K562 (cell line): ENCODE measurements around the gene SLC19A1. TPM values are rescaled to one million over a fixed set of nuclear protein-coding genes. Genes with fewer than 3 reads are reported as not detected.
A peak's percentile ranks its signal among the peaks of the same experiment; 100 is the strongest.

ENCODE experiments used
- ARID1B ChIP-seq: fragments of 450-650 bp; IDR thresholded peaks from 2 replicates; pipeline ENCODE4 v1.6.1; 2016; ENCODE audit warnings: antibody characterized with exemption, mild to moderate bottlenecking, inconsistent platforms
- BCL6 ChIP-seq: fragments of 250-450 bp; sonication (Bioruptor Pico); IDR thresholded peaks from 2 replicates; pipeline ENCODE4 v1.4.0; 2020
- ELF2 ChIP-seq: fragments of 250-450 bp; sonication (Bioruptor Pico); IDR thresholded peaks from 2 replicates; pipeline ENCODE4 v1.5.0; 2021; ENCODE audit warnings: mild to moderate bottlenecking
- ETV6 ChIP-seq, 3 experiments: fragments of 150-350 bp in 1 of 3; sonication (generic) in 1 of 3; formaldehyde crosslinking in 1 of 3; IDR thresholded peaks; 2 replicates each; pipeline versions ENCODE4 v1.6.1 to v1.8.0; 2014 to 2022; ENCODE audit warnings: borderline replicate concordance in 2 of 3, low read depth in 2 of 3, antibody characterized with exemption in 1 of 3, low read length in 1 of 3, mild to moderate bottlenecking in 1 of 3, missing genetic modification reagents in 1 of 3
- FIP1L1 ChIP-seq: fragments of 200-400 bp; formaldehyde crosslinking; IDR thresholded peaks from 2 replicates; pipeline ENCODE4 v1.6.1; 2018; ENCODE audit warnings: mild to moderate bottlenecking, low read depth, low read length; ENCODE audit not compliant: poor library complexity, severe bottlenecking
- FUS ChIP-seq: fragments of 200-400 bp; formaldehyde crosslinking; optimal IDR thresholded peaks from 2 replicates; pipeline ENCODE3; 2017; ENCODE audit warnings: low read depth, low read length
- KLF1 ChIP-seq: fragments of 450-650 bp; IDR thresholded peaks from 2 replicates; pipeline ENCODE4 v1.6.1; 2016; ENCODE audit warnings: missing genetic modification characterization, missing compliant biosample characterization
- NFE2L1 ChIP-seq: fragments of 450-650 bp; IDR thresholded peaks from 2 replicates; pipeline ENCODE4 v1.6.1; 2016; ENCODE audit warnings: missing genetic modification characterization, low read depth, mild to moderate bottlenecking, missing compliant biosample characterization, moderate library complexity, borderline replicate concordance
- POLR3G ChIP-seq: IDR thresholded peaks from 2 replicates; pipeline ENCODE4 v1.6.1; 2011; ENCODE audit not compliant: insufficient read length, insufficient replicate concordance; ENCODE audit errors: extremely low read depth
- TEAD2 ChIP-seq: fragments of 450-650 bp; IDR thresholded peaks from 2 replicates; pipeline ENCODE4 v1.6.1; 2016; ENCODE audit warnings: missing genetic modification characterization, control low read depth, missing compliant biosample characterization
- YY1 ChIP-seq, 3 experiments: IDR thresholded peaks; 2 replicates each; pipeline ENCODE4 v1.6.1; 2011; ENCODE audit warnings: low read length in 2 of 3, mild to moderate bottlenecking in 2 of 3, moderate library complexity in 2 of 3, borderline replicate concordance in 1 of 3, control low read depth in 1 of 3, low read depth in 1 of 3; ENCODE audit not compliant: insufficient read depth in 3 of 3, insufficient replicate concordance in 2 of 3, control insufficient read depth in 1 of 3, insufficient read length in 1 of 3; ENCODE audit errors: extremely low read depth in 1 of 3
- ZNF311 ChIP-seq: fragments of 250-450 bp; sonication (Bioruptor Pico); IDR thresholded peaks from 2 replicates; pipeline ENCODE4 v1.4.0; 2020; ENCODE audit warnings: mild to moderate bottlenecking, moderate library complexity
- ZNF354B ChIP-seq: fragments of 250-450 bp; sonication (Bioruptor Pico); IDR thresholded peaks from 2 replicates; pipeline ENCODE4 v1.4.0; 2020
- polyA plus RNA-seq, 8 experiments: library from polyadenylated mRNA; depleted of rRNA in 4 of 8; stranded (reverse) in 5 of 8; unstranded in 3 of 8; fragments of >200 nt; fragmentation: Nextera tagmentation in 2 of 8; fragmentation: Illumina TruSeq in 1 of 8; extraction: Ambion mirVana in 2 of 8; extraction: Trizol in 1 of 8; gene quantifications; 2 replicates each; pipeline versions ENCODE4 v1.2.1 to v1.2.3, GENCODE V29; 2011 to 2014; ENCODE audit warnings: inconsistent platforms in 1 of 8, missing spikeins in 1 of 8
- total RNA-seq, 7 experiments: library from RNA; depleted of rRNA in 6 of 7; stranded (reverse); fragments of >200 nt in 6 of 7; fragmentation: Illumina TruSeq in 2 of 7; extraction: Trizol in 2 of 7; gene quantifications; 2 replicates each; pipeline versions ENCODE4 v1.2.1 to v1.2.3, GENCODE V29; 2011 to 2021; ENCODE audit warnings: low replicate concordance in 1 of 7
- TF ChIP-seq, protein P1 (sequence below): IDR thresholded peaks from 2 replicates; pipeline ENCODE4 v1.6.1; 2016; ENCODE audit warnings: missing genetic modification characterization, missing compliant biosample characterization
- TF ChIP-seq, protein P2 (sequence below): fragments of 200-800 bp; sonication (Bioruptor generic); IDR thresholded peaks from 2 replicates; pipeline ENCODE4 v1.6.1; 2017; ENCODE audit warnings: missing genetic modification characterization, missing compliant biosample characterization

The SLC19A1 gene
- total and polyA plus RNA-seq, 9 of the 15 experiments (the other 6 are each of a cell fraction or from before 2014, with no cell fraction given): 0.65 to 88.7 (median 12.0) TPM

DNA sequence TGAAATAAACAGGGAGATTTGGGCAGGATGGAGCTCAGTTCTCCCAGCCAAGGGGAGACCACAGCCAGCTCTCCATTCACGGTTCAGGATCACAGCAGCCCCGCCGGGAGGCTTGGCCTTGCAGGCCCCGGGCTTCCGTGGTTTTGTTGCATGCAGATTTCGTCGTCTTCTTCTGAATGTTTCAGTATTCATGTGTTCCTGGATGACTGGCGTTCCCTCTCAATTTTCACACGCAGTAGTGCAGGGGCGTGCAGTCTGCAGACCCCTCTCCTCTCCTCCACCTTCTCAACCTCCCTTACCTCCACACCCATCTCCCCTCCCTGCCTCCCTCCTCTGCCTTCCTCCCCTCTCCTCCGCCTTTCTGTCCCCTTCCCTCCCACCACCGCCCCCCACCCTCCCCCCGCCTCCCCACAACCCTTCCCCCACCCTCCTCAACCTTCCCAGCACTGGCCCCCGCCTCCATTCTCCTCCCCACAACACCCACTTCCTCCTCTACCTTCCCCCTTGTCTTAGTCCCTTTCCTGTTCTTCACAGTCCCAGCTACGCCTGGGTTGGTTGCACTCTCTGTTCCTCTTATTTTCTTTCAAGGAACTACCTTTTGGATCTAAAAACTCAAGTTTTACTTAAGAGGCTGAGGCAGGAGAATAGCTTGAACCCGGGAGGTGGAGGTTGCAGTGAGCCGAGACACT lies 8.4 kb upstream of the SLC19A1 start (continued):
- TF ChIP-seq, protein P1, sequence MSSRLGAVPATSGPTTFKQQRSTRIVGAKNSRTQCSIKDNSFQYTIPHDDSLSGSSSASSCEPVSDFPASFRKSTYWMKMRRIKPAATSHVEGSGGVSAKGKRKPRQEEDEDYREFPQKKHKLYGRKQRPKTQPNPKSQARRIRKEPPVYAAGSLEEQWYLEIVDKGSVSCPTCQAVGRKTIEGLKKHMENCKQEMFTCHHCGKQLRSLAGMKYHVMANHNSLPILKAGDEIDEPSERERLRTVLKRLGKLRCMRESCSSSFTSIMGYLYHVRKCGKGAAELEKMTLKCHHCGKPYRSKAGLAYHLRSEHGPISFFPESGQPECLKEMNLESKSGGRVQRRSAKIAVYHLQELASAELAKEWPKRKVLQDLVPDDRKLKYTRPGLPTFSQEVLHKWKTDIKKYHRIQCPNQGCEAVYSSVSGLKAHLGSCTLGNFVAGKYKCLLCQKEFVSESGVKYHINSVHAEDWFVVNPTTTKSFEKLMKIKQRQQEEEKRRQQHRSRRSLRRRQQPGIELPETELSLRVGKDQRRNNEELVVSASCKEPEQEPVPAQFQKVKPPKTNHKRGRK (tag): no peak
- TF ChIP-seq ARID1B (no peak), ZNF311 (no peak), KLF1 (tag) (no peak), YY1 (IDR thresholded peaks at IDR 0.05; ENCODE audit: borderline replicate concordance in 1 of 3, control insufficient read depth in 1 of 3, extremely low read depth in 1 of 3, insufficient read depth in 3 of 3, insufficient read length in 1 of 3, insufficient replicate concordance in 2 of 3, low read depth in 1 of 3, low read length in 2 of 3) (no peak), BCL6 (no peak), ELF2 (no peak), FIP1L1 (no peak), ZNF354B (CRISPR knock-in tag) (no peak), POLR3G (no peak), TEAD2 (tag) (no peak), FUS (no peak), ETV6 (IDR thresholded peaks at IDR 0.05; ENCODE audit: borderline replicate concordance in 1 of 2, low read depth in 2 of 2, low read length in 1 of 2) (no peak), ETV6 (CRISPR knock-in tag; IDR thresholded peaks at IDR 0.05; ENCODE audit: borderline replicate concordance) (no peak), NFE2L1 (tag) (no peak)
- TF ChIP-seq, protein P2, sequence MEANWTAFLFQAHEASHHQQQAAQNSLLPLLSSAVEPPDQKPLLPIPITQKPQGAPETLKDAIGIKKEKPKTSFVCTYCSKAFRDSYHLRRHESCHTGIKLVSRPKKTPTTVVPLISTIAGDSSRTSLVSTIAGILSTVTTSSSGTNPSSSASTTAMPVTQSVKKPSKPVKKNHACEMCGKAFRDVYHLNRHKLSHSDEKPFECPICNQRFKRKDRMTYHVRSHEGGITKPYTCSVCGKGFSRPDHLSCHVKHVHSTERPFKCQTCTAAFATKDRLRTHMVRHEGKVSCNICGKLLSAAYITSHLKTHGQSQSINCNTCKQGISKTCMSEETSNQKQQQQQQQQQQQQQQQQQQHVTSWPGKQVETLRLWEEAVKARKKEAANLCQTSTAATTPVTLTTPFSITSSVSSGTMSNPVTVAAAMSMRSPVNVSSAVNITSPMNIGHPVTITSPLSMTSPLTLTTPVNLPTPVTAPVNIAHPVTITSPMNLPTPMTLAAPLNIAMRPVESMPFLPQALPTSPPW: peak; percentile 46
